HG02763 (cell line): ENCODE results near the gene EIF4E3.

Experiments used
- ATAC-seq: cut with Tn5 transposase; IDR thresholded peaks from one replicate; pipeline ENCODE4 v1.9.1; 2021; ENCODE audit warnings: mild to moderate bottlenecking, moderate library complexity; ENCODE audit not compliant: unreplicated experiment

Gene EIF4E3

GRCh38 chr3:71723452-71724170 is 1.6 kb downstream of the EIF4E3 start:
- ATAC-seq: no peak

GRCh38 chr3:71722693-71723092 is 2.5 kb downstream of the EIF4E3 start:
- no peak for ATAC-seq

GRCh38 chr3:71721651-71722157 is 3.5 kb downstream of the EIF4E3 start:
- no peak for ATAC-seq

- ATAC-seq: no peak
Measured at GRCh38 chr3:71721002-71721401, 4.2 kb downstream of the EIF4E3 start.

- ATAC-seq: no peak
Measured at GRCh38 chr3:71718072-71718471, 7.1 kb downstream of the EIF4E3 start.

- no peak for ATAC-seq
Measured at GRCh38 chr3:71714595-71714994, 10.6 kb downstream of the EIF4E3 start.

GRCh38 chr3:71713041-71713440 is 12.2 kb downstream of the EIF4E3 start:
- ATAC-seq: no peak

GRCh38 chr3:71710906-71711494 is 14.2 kb downstream of the EIF4E3 start:
- peak; percentile 68 for ATAC-seq

GRCh38 chr3:71709908-71710511 is 15.2 kb downstream of the EIF4E3 start:
- no peak for ATAC-seq

- ATAC-seq: no peak
Measured at GRCh38 chr3:71708476-71709105, 16.6 kb downstream of the EIF4E3 start.

GRCh38 chr3:71707595-71707994 is 17.6 kb downstream of the EIF4E3 start:
- ATAC-seq: no peak

- ATAC-seq: no peak
Measured at GRCh38 chr3:71705681-71706080, 19.5 kb downstream of the EIF4E3 start.

GRCh38 chr3:71704915-71705314 is 20.3 kb downstream of the EIF4E3 start:
- no peak for ATAC-seq

- ATAC-seq: no peak
Measured at GRCh38 chr3:71703797-71704196, 21.4 kb downstream of the EIF4E3 start.

GRCh38 chr3:71702131-71703024 is 22.8 kb downstream of the EIF4E3 start:
- no peak for ATAC-seq

GRCh38 chr3:71701251-71701762 is 23.9 kb downstream of the EIF4E3 start:
- ATAC-seq: no peak

- ATAC-seq: no peak
Measured at GRCh38 chr3:71695000-71695482, 30.2 kb downstream of the EIF4E3 start.

- ATAC-seq: no peak
Measured at GRCh38 chr3:71694358-71694999, 30.7 kb downstream of the EIF4E3 start.

- no peak for ATAC-seq
Measured at GRCh38 chr3:71693641-71694040, 31.6 kb downstream of the EIF4E3 start.

GRCh38 chr3:71692139-71692538 is 33.1 kb downstream of the EIF4E3 start:
- no peak for ATAC-seq
